Measurements from ENCODE around the gene BACE1. TPM values are rescaled to one million over a fixed set of nuclear protein-coding genes. Genes with fewer than 3 reads are reported as not detected.

The BACE1 gene
- total and polyA plus RNA-seq, 10 of the 15 experiments (the other 5 are each of a cell fraction or from before 2014, with no cell fraction given): 0.07 to 1.6 (median 0.32) TPM

DNA sequence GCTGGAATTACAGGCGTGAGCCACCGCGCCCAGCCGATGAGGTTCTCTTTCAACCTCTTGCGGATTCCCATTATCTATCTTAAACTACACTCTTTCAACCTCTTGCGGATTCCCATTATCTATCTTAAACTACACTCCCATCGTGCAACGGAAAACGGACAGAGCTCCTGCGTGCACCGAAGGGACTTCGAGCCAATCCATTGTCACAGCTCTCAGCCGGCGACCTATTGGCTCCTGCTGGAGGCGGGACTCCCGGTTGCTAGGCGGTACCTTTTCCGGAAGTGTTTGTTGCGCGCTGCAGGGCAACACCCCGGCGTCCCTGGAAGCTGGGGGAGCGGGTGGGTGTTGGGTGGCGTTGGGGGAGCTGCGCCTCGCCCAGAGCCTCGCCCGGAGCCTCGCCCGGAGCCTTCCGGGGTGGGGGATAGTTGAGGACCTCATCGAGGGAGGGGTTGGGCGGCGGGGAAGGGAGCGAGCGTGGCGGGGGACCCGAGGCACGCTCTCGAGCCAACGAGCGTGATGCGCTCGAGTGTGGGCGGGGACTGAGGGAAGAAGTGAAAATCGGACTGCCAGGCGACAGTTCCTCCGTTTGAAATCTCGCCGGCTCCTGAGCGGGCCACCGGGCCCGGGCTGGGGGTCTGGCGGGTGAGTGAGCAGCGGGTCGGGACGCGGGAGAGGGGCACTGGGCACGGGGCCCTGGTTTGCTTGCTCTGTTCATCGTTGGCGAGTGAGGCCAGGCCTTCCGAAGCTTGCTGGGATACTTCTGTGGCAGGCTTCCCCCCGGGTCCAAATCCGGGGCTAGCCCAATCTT is 11.7 kb upstream of the BACE1 start, which contains the start of gene CEP164 (continued):
- TF ChIP-seq MEF2B (IDR thresholded peaks at IDR 0.05; ENCODE audit: partially characterized antibody, poor library complexity, severe bottlenecking): peak; percentile 35
- TF ChIP-seq, protein P1, sequence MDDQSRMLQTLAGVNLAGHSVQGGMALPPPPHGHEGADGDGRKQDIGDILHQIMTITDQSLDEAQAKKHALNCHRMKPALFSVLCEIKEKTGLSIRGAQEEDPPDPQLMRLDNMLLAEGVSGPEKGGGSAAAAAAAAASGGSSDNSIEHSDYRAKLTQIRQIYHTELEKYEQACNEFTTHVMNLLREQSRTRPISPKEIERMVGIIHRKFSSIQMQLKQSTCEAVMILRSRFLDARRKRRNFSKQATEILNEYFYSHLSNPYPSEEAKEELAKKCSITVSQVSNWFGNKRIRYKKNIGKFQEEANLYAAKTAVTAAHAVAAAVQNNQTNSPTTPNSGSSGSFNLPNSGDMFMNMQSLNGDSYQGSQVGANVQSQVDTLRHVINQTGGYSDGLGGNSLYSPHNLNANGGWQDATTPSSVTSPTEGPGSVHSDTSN (IDR thresholded peaks at IDR 0.05; ENCODE audit: insufficient replicate concordance, low read depth, low read length): peak; percentile 88
- TF ChIP-seq, protein P2, sequence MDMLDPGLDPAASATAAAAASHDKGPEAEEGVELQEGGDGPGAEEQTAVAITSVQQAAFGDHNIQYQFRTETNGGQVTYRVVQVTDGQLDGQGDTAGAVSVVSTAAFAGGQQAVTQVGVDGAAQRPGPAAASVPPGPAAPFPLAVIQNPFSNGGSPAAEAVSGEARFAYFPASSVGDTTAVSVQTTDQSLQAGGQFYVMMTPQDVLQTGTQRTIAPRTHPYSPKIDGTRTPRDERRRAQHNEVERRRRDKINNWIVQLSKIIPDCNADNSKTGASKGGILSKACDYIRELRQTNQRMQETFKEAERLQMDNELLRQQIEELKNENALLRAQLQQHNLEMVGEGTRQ (IDR thresholded peaks at IDR 0.05; ENCODE audit: borderline replicate concordance, low read depth, low read length): no peak
- peak; percentile 30; the same call in 1 of the 2 replicates for TF ChIP-seq DPF2 (IDR thresholded peaks at IDR 0.05)
- TF ChIP-seq MYB (IDR thresholded peaks at IDR 0.05; ENCODE audit: borderline replicate concordance, low read depth, low read length): no peak
- no peak for TF ChIP-seq STAT3 (IDR thresholded peaks at IDR 0.05; ENCODE audit: low read depth, low read length)
- TF ChIP-seq ZNF274 (IDR thresholded peaks at IDR 0.05; ENCODE audit: insufficient read depth, insufficient read length): no peak
- no peak for TF ChIP-seq ZBED1 (IDR thresholded peaks at IDR 0.05; ENCODE audit: borderline replicate concordance)
- TF ChIP-seq ZZZ3 (IDR thresholded peaks at IDR 0.05; ENCODE audit: control insufficient read depth, insufficient read length, low read depth): no peak
- TF ChIP-seq YBX1 (IDR thresholded peaks at IDR 0.05): no peak
- 0 out of 2 replicates have a peak, but pooled peaks have one; percentile 42 for TF ChIP-seq LARP7 (IDR thresholded peaks at IDR 0.05)
- TF ChIP-seq, protein P3, sequence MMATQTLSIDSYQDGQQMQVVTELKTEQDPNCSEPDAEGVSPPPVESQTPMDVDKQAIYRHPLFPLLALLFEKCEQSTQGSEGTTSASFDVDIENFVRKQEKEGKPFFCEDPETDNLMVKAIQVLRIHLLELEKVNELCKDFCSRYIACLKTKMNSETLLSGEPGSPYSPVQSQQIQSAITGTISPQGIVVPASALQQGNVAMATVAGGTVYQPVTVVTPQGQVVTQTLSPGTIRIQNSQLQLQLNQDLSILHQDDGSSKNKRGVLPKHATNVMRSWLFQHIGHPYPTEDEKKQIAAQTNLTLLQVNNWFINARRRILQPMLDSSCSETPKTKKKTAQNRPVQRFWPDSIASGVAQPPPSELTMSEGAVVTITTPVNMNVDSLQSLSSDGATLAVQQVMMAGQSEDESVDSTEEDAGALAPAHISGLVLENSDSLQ (IDR thresholded peaks at IDR 0.05): peak; percentile 95
- TF ChIP-seq, protein P4, sequence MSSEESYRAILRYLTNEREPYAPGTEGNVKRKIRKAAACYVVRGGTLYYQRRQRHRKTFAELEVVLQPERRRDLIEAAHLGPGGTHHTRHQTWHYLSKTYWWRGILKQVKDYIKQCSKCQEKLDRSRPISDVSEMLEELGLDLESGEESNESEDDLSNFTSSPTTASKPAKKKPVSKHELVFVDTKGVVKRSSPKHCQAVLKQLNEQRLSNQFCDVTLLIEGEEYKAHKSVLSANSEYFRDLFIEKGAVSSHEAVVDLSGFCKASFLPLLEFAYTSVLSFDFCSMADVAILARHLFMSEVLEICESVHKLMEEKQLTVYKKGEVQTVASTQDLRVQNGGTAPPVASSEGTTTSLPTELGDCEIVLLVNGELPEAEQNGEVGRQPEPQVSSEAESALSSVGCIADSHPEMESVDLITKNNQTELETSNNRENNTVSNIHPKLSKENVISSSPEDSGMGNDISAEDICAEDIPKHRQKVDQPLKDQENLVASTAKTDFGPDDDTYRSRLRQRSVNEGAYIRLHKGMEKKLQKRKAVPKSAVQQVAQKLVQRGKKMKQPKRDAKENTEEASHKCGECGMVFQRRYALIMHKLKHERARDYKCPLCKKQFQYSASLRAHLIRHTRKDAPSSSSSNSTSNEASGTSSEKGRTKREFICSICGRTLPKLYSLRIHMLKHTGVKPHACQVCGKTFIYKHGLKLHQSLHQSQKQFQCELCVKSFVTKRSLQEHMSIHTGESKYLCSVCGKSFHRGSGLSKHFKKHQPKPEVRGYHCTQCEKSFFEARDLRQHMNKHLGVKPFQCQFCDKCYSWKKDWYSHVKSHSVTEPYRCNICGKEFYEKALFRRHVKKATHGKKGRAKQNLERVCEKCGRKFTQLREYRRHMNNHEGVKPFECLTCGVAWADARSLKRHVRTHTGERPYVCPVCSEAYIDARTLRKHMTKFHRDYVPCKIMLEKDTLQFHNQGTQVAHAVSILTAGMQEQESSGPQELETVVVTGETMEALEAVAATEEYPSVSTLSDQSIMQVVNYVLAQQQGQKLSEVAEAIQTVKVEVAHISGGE (CRISPR knock-in tag; IDR thresholded peaks at IDR 0.05): no peak
- no peak; the same call in 1 of the 2 replicates for TF ChIP-seq TARDBP (IDR thresholded peaks at IDR 0.05; ENCODE audit: borderline replicate concordance)
- no peak for TF ChIP-seq STAT1 (conservative IDR thresholded peaks at IDR 0.05)
- TF ChIP-seq MXI1 (IDR thresholded peaks at IDR 0.05; ENCODE audit: low read depth, low read length): peak; percentile 51; the same call in 1 of the 2 replicates
- no peak for TF ChIP-seq RCOR1 (conservative IDR thresholded peaks at IDR 0.05; ENCODE audit: low read depth, low read length)
- TF ChIP-seq, protein P5, sequence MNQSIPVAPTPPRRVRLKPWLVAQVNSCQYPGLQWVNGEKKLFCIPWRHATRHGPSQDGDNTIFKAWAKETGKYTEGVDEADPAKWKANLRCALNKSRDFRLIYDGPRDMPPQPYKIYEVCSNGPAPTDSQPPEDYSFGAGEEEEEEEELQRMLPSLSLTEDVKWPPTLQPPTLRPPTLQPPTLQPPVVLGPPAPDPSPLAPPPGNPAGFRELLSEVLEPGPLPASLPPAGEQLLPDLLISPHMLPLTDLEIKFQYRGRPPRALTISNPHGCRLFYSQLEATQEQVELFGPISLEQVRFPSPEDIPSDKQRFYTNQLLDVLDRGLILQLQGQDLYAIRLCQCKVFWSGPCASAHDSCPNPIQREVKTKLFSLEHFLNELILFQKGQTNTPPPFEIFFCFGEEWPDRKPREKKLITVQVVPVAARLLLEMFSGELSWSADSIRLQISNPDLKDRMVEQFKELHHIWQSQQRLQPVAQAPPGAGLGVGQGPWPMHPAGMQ (IDR thresholded peaks at IDR 0.05; ENCODE audit: borderline replicate concordance): no peak
- no peak for TF ChIP-seq SUPT20H (IDR thresholded peaks at IDR 0.05; ENCODE audit: borderline replicate concordance, control insufficient read depth, low read depth, low read length)
- TF ChIP-seq ZNF622 (IDR thresholded peaks at IDR 0.05): no peak
- TF ChIP-seq SREBF2 (IDR thresholded peaks at IDR 0.05; ENCODE audit: low read length): no peak
- TF ChIP-seq ZSCAN29 (IDR thresholded peaks at IDR 0.05): no peak
- TF ChIP-seq CBX3 (IDR thresholded peaks at IDR 0.05; ENCODE audit: borderline replicate concordance, low read depth): no peak
- no peak for TF ChIP-seq TCF12 (IDR thresholded peaks at IDR 0.05; ENCODE audit: low read depth, low read length)

Data from GM12878 (cell line).